HEK293 (cell line): Measurements from ENCODE around the gene SLC35E3.
A peak's percentile ranks its signal among the peaks of the same experiment; 100 is the strongest.

Experiments
- CTCF ChIA-PET: fragments of 350-600 bp; formaldehyde crosslinking; extraction: SDS; loops from one replicate; lab custom pipeline; 2021; ENCODE audit warnings: antibody characterized with exemption; lab: Yijun Ruan, JAX
- POLR2A ChIA-PET: fragments of 300-600 bp; formaldehyde crosslinking; extraction: SDS; loops from one replicate; lab custom pipeline; 2020; ENCODE audit warnings: antibody characterized with exemption, inconsistent platforms; lab: Yijun Ruan, JAX
- H3K27ac ChIP-seq: fragments of 200-500 bp; sonication (Bioruptor generic); 2 replicates; pipeline ENCODE4 v1.5.1; 2014; ENCODE audit warnings: low read depth, low read length, control low read depth, inconsistent platforms; ENCODE audit errors: extremely low read depth
- H3K36me3 ChIP-seq, 2 experiments: fragments of 200-500 bp in 1 of 2; sonication (Bioruptor generic) in 1 of 2; 1 replicate in 1 of 2; 2 replicates in 1 of 2; pipeline ENCODE4 v1.5.1; 2014 to 2017; ENCODE audit warnings: inconsistent platforms in 2 of 2, low read length in 2 of 2; ENCODE audit not compliant: control insufficient read depth in 2 of 2, insufficient read depth in 1 of 2
- H3K4me1 ChIP-seq: fragments of 200-500 bp; sonication (Bioruptor generic); 2 replicates; pipeline ENCODE4 v1.5.1; 2014; ENCODE audit warnings: mild to moderate bottlenecking, low read length, inconsistent platforms; ENCODE audit not compliant: control insufficient read depth, insufficient read depth
- H3K4me3 ChIP-seq: 2 replicates; pipeline ENCODE4 v1.5.1; 2011; ENCODE audit warnings: low read depth, mild to moderate bottlenecking, control low read depth, low read length, moderate library complexity
- H3K9me3 ChIP-seq: fragments of 200-500 bp; sonication (Bioruptor generic); 2 replicates; pipeline ENCODE4 v1.5.1; 2014; ENCODE audit warnings: low read depth, low read length, inconsistent platforms; ENCODE audit not compliant: control insufficient read depth, insufficient read depth
- AEBP2 ChIP-seq: fragments of 450-650 bp; formaldehyde crosslinking; IDR thresholded peaks from 2 replicates; pipeline ENCODE4 v1.5.1; 2016; ENCODE audit warnings: missing biosample characterization, missing genetic modification characterization, borderline replicate concordance
- EGR2 ChIP-seq: fragments of 450-650 bp; formaldehyde crosslinking; IDR thresholded peaks from 2 replicates; pipeline ENCODE4 v1.5.1; 2016; ENCODE audit warnings: low read depth, missing biosample characterization, missing genetic modification characterization
- KLF10 ChIP-seq: fragments of 450-650 bp; IDR thresholded peaks from 2 replicates; pipeline ENCODE4 v1.5.1; 2018; ENCODE audit warnings: missing biosample characterization, mild to moderate bottlenecking, missing genetic modification characterization
- SP7 ChIP-seq: fragments of 450-650 bp; formaldehyde crosslinking; IDR thresholded peaks from 2 replicates; pipeline ENCODE4 v1.5.1; 2016; ENCODE audit warnings: missing biosample characterization, missing genetic modification characterization
- TCF7L2 ChIP-seq: IDR thresholded peaks from 2 replicates; pipeline ENCODE4 v1.6.1; 2011; ENCODE audit warnings: low read depth, mild to moderate bottlenecking, inconsistent platforms, low read length, moderate library complexity, borderline replicate concordance
- ZBTB1 ChIP-seq: fragments of 450-650 bp; formaldehyde crosslinking; IDR thresholded peaks from 2 replicates; pipeline ENCODE4 v1.5.1; 2016; ENCODE audit warnings: missing biosample characterization, missing genetic modification characterization
- ZNF138 ChIP-seq: fragments of 450-650 bp; formaldehyde crosslinking; IDR thresholded peaks from 2 replicates; pipeline ENCODE4 v1.5.1; 2016; ENCODE audit warnings: missing biosample characterization, missing genetic modification characterization, borderline replicate concordance
- ZNF148 ChIP-seq: fragments of 450-650 bp; formaldehyde crosslinking; IDR thresholded peaks from 2 replicates; pipeline ENCODE4 v1.5.0; 2017; ENCODE audit warnings: missing biosample characterization, missing genetic modification characterization, borderline replicate concordance
- ZNF175 ChIP-seq: fragments of 450-650 bp; formaldehyde crosslinking; IDR thresholded peaks from 2 replicates; pipeline ENCODE4 v1.5.1; 2016; ENCODE audit warnings: missing biosample characterization, missing genetic modification characterization
- ZNF23 ChIP-seq: fragments of 450-650 bp; formaldehyde crosslinking; IDR thresholded peaks from 2 replicates; pipeline ENCODE4 v1.5.1; 2016; ENCODE audit warnings: missing biosample characterization, missing genetic modification characterization, borderline replicate concordance
- ZNF266 ChIP-seq: fragments of 450-650 bp; formaldehyde crosslinking; IDR thresholded peaks from 2 replicates; pipeline ENCODE4 v1.5.1; 2016; ENCODE audit warnings: missing biosample characterization, missing genetic modification characterization, low read depth
- ZNF433 ChIP-seq: fragments of 450-650 bp; formaldehyde crosslinking; IDR thresholded peaks from 2 replicates; pipeline ENCODE4 v1.5.1; 2016; ENCODE audit warnings: missing biosample characterization, missing genetic modification characterization, low read depth
- ZNF654 ChIP-seq: fragments of 450-650 bp; formaldehyde crosslinking; IDR thresholded peaks from 2 replicates; pipeline ENCODE4 v1.5.1; 2016; ENCODE audit warnings: low read depth, missing biosample characterization, missing genetic modification characterization
- ZNF664 ChIP-seq: fragments of 450-650 bp; formaldehyde crosslinking; IDR thresholded peaks from 2 replicates; pipeline ENCODE4 v1.5.1; 2016; ENCODE audit warnings: missing biosample characterization, missing genetic modification characterization
- ZNF792 ChIP-seq: fragments of 450-650 bp; formaldehyde crosslinking; IDR thresholded peaks from 2 replicates; pipeline ENCODE4 v1.5.1; 2016; ENCODE audit warnings: missing biosample characterization, missing genetic modification characterization
- ZNF830 ChIP-seq: fragments of 450-650 bp; IDR thresholded peaks from 2 replicates; pipeline ENCODE4 v1.5.0; 2018; ENCODE audit warnings: missing biosample characterization, missing genetic modification characterization, low read depth, mild to moderate bottlenecking, moderate library complexity
- TF ChIP-seq, protein P1 (sequence below): fragments of 450-650 bp; formaldehyde crosslinking; conservative IDR thresholded peaks from 2 replicates; pipeline ENCODE4 v1.5.1; 2016; ENCODE audit warnings: low read depth, missing biosample characterization, missing genetic modification characterization

Gene SLC35E3

GRCh38 chr12:68785358-68785757, 39.4 kb downstream of the SLC35E3 start:
- TF ChIP-seq ZNF23 (tag by site-specific recombination), result no peak
- no peak for TF ChIP-seq ZNF664 (tag by site-specific recombination)
- TF ChIP-seq ZNF792 (tag by site-specific recombination), result no peak
- Histone ChIP-seq H3K4me3 (no peak overlapping the region), H3K4me1 (peaks cover 4% of the 10 kb centered on the region; the same call in 1 of the 2 replicates), H3K27ac (no peak overlapping the region), H3K9me3 (no peaks in the 10 kb centered on the region), H3K36me3 (no peaks in the 10 kb centered on the region)
- ChIA-PET POLR2A (interaction anchor here (0.6 to 0.7 kb wide), 2 partner anchors 23 to 26 kb away, joined by 3 to 9 read pairs; no protein-coding TSS in a partner anchor), CTCF (no interaction called here)

DNA sequence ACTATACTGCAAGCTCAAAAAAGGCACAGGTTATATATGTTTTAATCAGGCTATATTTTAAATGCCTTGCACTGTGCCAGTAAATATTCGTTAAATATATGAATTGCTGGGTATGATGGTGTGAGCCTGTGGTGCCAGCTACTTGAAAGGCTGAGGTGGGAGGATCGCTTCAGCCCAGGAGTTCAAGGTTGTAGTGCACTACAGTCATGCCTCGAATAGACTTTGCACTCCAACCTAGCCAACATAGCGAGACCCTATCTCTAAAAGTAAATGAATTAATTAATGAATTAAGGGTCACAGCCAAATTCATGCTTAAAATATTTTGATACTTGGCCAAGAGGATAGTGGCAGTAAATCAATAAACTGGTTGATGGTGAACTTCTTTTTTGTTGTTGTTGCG, 39.8 kb downstream of the SLC35E3 start:
- TF ChIP-seq AEBP2, result no peak
- TF ChIP-seq KLF10, result no peak
- TF ChIP-seq ZNF175 (tag by site-specific recombination), result no peak
- TF ChIP-seq ZNF433 (tag by site-specific recombination), result no peak
- TF ChIP-seq TCF7L2, result no peak
- no peak for TF ChIP-seq ZNF23 (tag by site-specific recombination)
- no peak for TF ChIP-seq ZNF148
- no peak for TF ChIP-seq ZNF830
- no peak for TF ChIP-seq SP7
- no peak for TF ChIP-seq ZNF138 (tag by site-specific recombination)
- Histone ChIP-seq H3K36me3 (no peaks in the 10 kb centered on the region), H3K4me3 (no peak overlapping the region), H3K9me3 (no peaks in the 10 kb centered on the region), H3K4me1 (peaks cover 4% of the 10 kb centered on the region; the same call in 1 of the 2 replicates), H3K27ac (no peak overlapping the region)
- ChIA-PET POLR2A (interaction anchor here (0.6 kb wide), 1 partner anchor 25 kb away, joined by 9 read pairs; no protein-coding TSS in a partner anchor), CTCF (interaction anchor here (1.2 kb wide), 1 partner anchor 9 kb away, joined by 3 read pairs; no protein-coding TSS in a partner anchor)

GRCh38 chr12:68786929-68787328, 41.0 kb downstream of the SLC35E3 start:
- ChIA-PET CTCF (interaction anchor here (0.8 to 1.2 kb wide), 2 partner anchors 8 to 13 kb away, joined by 3 read pairs; no protein-coding TSS in a partner anchor), POLR2A (no interaction called here)
- Histone ChIP-seq H3K27ac (no peak overlapping the region), H3K4me3 (no peak overlapping the region), H3K4me1 (peaks cover 4% of the 10 kb centered on the region; the same call in 1 of the 2 replicates), H3K36me3 (no peaks in the 10 kb centered on the region), H3K9me3 (no peaks in the 10 kb centered on the region)
- TF ChIP-seq ZNF654 (tag by site-specific recombination), result 0 out of 2 replicates have a peak, but pooled peaks have one; percentile 19
- TF ChIP-seq, protein P1, sequence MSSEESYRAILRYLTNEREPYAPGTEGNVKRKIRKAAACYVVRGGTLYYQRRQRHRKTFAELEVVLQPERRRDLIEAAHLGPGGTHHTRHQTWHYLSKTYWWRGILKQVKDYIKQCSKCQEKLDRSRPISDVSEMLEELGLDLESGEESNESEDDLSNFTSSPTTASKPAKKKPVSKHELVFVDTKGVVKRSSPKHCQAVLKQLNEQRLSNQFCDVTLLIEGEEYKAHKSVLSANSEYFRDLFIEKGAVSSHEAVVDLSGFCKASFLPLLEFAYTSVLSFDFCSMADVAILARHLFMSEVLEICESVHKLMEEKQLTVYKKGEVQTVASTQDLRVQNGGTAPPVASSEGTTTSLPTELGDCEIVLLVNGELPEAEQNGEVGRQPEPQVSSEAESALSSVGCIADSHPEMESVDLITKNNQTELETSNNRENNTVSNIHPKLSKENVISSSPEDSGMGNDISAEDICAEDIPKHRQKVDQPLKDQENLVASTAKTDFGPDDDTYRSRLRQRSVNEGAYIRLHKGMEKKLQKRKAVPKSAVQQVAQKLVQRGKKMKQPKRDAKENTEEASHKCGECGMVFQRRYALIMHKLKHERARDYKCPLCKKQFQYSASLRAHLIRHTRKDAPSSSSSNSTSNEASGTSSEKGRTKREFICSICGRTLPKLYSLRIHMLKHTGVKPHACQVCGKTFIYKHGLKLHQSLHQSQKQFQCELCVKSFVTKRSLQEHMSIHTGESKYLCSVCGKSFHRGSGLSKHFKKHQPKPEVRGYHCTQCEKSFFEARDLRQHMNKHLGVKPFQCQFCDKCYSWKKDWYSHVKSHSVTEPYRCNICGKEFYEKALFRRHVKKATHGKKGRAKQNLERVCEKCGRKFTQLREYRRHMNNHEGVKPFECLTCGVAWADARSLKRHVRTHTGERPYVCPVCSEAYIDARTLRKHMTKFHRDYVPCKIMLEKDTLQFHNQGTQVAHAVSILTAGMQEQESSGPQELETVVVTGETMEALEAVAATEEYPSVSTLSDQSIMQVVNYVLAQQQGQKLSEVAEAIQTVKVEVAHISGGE, result no peak
- no peak for TF ChIP-seq ZBTB1 (tag by site-specific recombination)
- no peak for TF ChIP-seq EGR2 (tag by site-specific recombination)
- no peak for TF ChIP-seq ZNF266 (tag by site-specific recombination)
